Smooth muscle cell (in vitro differentiated cells): ENCODE results near the gene DELE1. TPM values are rescaled to one million over a fixed set of nuclear protein-coding genes. Genes with fewer than 3 reads are reported as not detected.

ENCODE experiments used
- DNase-seq: peaks from one replicate; lab custom pipeline; 2025; ENCODE audit not compliant: unreplicated experiment; lab: John Stamatoyannopoulos, UW
- H2AFZ ChIP-seq: fragments of 200-600 bp; sonication (generic); 2 replicates; pipeline ENCODE4 v1.6.0; 2016; ENCODE audit warnings: antibody characterized with exemption, low read depth, mild to moderate bottlenecking
- H3F3A ChIP-seq: fragments of 200-600 bp; sonication (generic); 2 replicates; pipeline ENCODE4 v1.6.0; 2017; ENCODE audit warnings: antibody characterized with exemption, low read depth
- H3K27ac ChIP-seq: fragments of 200-600 bp; sonication (generic); 2 replicates; pipeline ENCODE4 v1.5.1; 2016; ENCODE audit warnings: low read depth, mild to moderate bottlenecking
- H3K27me3 ChIP-seq: fragments of 200-600 bp; sonication (generic); 2 replicates; pipeline ENCODE4 v1.6.1; 2016; ENCODE audit warnings: low read depth, mild to moderate bottlenecking
- H3K36me3 ChIP-seq: fragments of 200-600 bp; sonication (generic); 2 replicates; pipeline ENCODE4 v1.5.1; 2016; ENCODE audit warnings: low read depth
- H3K4me1 ChIP-seq: fragments of 200-600 bp; sonication (generic); 2 replicates; pipeline ENCODE4 v1.5.1; 2016; ENCODE audit warnings: low read depth
- H3K4me2 ChIP-seq: fragments of 200-600 bp; sonication (generic); 2 replicates; pipeline ENCODE4 v1.6.0; 2016; ENCODE audit warnings: mild to moderate bottlenecking
- H3K4me3 ChIP-seq: fragments of 200-600 bp; sonication (generic); 2 replicates; pipeline ENCODE4 v1.5.1; 2016; ENCODE audit warnings: mild to moderate bottlenecking
- H3K79me2 ChIP-seq: fragments of 200-600 bp; sonication (generic); 2 replicates; pipeline ENCODE4 v1.6.0; 2016; ENCODE audit warnings: low read depth, mild to moderate bottlenecking
- H3K9ac ChIP-seq: fragments of 200-600 bp; sonication (generic); 2 replicates; pipeline ENCODE4 v1.6.0; 2016; ENCODE audit warnings: low read depth
- H3K9me3 ChIP-seq: fragments of 200-600 bp; sonication (generic); replicated peaks from 2 replicates; pipeline ENCODE4 v1.5.1; 2016; ENCODE audit warnings: low read depth
- H4K20me1 ChIP-seq: fragments of 200-600 bp; sonication (generic); 2 replicates; pipeline ENCODE4 v1.6.0; 2016; ENCODE audit warnings: low read depth
- WGBS: methylation state at CpG from one replicate; pipeline ENCODE4 v1.1.7; 2016; ENCODE audit warnings: low lambda C conversion rate; 5-methylcytosine and 5-hydroxymethylcytosine counted together
- polyA plus RNA-seq: library from polyadenylated mRNA; unstranded; fragments of >200 nt; fragmentation: Nextera tagmentation; extraction: Ambion mirVana; gene quantifications from 2 replicates; pipeline ENCODE4 v1.2.1, GENCODE V29; 2016
- total RNA-seq: library from RNA; depleted of rRNA; stranded (reverse); fragments of >200 nt; gene quantifications from 2 replicates; pipeline ENCODE4 v1.2.3, GENCODE V29; 2014
- TF ChIP-seq, protein P1 (sequence below): fragments of 200-600 bp; sonication (generic); IDR thresholded peaks from 2 replicates; pipeline ENCODE4 v1.5.1; 2017; ENCODE audit warnings: borderline replicate concordance, mild to moderate bottlenecking, antibody characterized with exemption; ENCODE audit not compliant: insufficient read depth, poor library complexity, severe bottlenecking

DELE1 gene
- total RNA-seq (32.0 and 35.8 TPM in 2 replicates), polyA plus RNA-seq (20.7 and 21.5 TPM in 2 replicates)

GRCh38 chr5:141923448-141924313 is at the start of gene DELE1:
Gene DELE1 (plus strand): TSS chr5:141923871. CDS start chr5:141923942, 71 bp downstream.
- no peaks in the 10 kb centered on the region for H3K27me3 ChIP-seq
- H3K9me3 ChIP-seq = no peaks in the 10 kb centered on the region
- H3F3A ChIP-seq = peaks cover 4% of the 10 kb centered on the region
- peaks cover 15% of the 10 kb centered on the region for H3K4me1 ChIP-seq
- DNase-seq = peak; percentile 92
- H3K36me3 ChIP-seq = no peaks in the 10 kb centered on the region
- peaks cover 13% of the 10 kb centered on the region for H3K79me2 ChIP-seq
- peak within 1 kb of the TSS; percentile 99 for H3K4me2 ChIP-seq
- WGBS = under 1% methylated on average over 51 of the region's 53 CpGs
- peak within 1 kb of the TSS; percentile 97 for H3K9ac ChIP-seq
- H4K20me1 ChIP-seq = peaks cover 6% of the 10 kb centered on the region
- H3K4me3 ChIP-seq = peak within 1 kb of the TSS; percentile 91
- TF ChIP-seq, protein P1, sequence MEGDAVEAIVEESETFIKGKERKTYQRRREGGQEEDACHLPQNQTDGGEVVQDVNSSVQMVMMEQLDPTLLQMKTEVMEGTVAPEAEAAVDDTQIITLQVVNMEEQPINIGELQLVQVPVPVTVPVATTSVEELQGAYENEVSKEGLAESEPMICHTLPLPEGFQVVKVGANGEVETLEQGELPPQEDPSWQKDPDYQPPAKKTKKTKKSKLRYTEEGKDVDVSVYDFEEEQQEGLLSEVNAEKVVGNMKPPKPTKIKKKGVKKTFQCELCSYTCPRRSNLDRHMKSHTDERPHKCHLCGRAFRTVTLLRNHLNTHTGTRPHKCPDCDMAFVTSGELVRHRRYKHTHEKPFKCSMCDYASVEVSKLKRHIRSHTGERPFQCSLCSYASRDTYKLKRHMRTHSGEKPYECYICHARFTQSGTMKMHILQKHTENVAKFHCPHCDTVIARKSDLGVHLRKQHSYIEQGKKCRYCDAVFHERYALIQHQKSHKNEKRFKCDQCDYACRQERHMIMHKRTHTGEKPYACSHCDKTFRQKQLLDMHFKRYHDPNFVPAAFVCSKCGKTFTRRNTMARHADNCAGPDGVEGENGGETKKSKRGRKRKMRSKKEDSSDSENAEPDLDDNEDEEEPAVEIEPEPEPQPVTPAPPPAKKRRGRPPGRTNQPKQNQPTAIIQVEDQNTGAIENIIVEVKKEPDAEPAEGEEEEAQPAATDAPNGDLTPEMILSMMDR = no peak
- H3K27ac ChIP-seq = peak within 1 kb of the TSS; percentile 99
- H2AFZ ChIP-seq = peak within 1 kb of the TSS; percentile 95

DNA sequence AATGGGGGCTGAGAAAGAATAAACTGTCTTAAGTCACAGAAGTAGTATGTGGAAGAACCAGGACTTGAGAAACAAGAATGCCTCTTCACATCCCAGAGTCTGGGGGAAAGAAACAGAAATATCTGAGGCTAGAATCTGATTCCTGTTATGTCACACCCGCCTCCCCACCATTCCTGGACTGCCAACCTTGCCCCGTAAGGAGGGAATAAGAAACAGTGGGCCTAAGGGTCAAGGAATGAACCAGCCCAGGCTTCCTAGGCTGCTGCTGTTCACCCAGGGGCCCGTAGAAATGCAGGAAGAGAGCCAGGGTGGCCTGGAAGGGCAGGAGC is 49.8 kb upstream of the DELE1 start:
- 83% methylated on average over 3 of the region's 3 CpGs for WGBS
- Histone ChIP-seq H3K4me1 (peaks cover 40% of the 10 kb centered on the region), H3F3A (no peaks in the 10 kb centered on the region), H3K79me2 (no peaks in the 10 kb centered on the region), H3K27ac (no peak overlapping the region), H3K9me3 (no peaks in the 10 kb centered on the region), H4K20me1 (no peaks in the 10 kb centered on the region), H3K27me3 (peaks cover 56% of the 10 kb centered on the region), H3K4me2 (no peak overlapping the region), H3K9ac (no peak overlapping the region), H3K4me3 (no peak overlapping the region), H3K36me3 (no peaks in the 10 kb centered on the region), H2AFZ (no peak overlapping the region)
- DNase-seq = no peak
- TF ChIP-seq, protein P1 = no peak

DNA sequence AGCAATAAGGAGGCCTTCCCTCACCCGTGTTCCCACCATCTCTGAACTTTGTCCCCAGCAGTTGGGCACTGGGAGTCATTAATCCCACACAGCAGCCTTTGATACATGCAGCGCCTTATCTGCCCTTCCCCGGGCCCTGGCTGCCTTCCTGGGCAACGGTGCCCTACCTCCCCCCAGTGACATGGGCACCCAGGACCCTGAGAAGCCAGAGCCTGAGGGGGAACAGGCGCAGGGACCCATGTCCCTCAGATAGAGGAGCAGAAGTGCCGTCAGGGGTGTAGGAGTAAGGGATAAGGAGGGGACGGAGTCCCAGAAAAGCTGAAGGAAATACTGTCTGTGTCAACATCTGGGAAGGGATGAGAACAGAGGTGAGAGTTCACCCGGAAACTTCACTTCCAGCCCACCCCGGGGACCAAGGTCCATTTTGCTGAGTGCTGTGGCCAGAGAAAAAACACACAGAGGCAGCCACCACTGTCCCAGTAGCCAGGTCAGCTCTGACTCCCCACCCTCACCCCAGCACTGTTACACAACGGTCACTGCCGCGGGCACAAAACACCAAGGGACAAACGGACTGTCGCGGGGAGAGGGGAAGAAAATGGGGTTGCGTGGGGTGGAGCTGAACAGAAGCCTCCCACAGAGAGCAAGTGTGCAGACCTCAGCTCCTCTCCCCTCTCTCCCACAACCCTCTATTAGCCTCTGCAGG is 49.3 kb upstream of the DELE1 start:
- Histone ChIP-seq H3K4me3 (no peak overlapping the region), H3K36me3 (no peaks in the 10 kb centered on the region), H3K27ac (no peak overlapping the region), H3K27me3 (peaks cover 56% of the 10 kb centered on the region), H3K4me2 (no peak overlapping the region), H3K4me1 (peaks cover 42% of the 10 kb centered on the region), H2AFZ (no peak overlapping the region), H4K20me1 (no peaks in the 10 kb centered on the region), H3F3A (no peaks in the 10 kb centered on the region), H3K9ac (no peak overlapping the region), H3K79me2 (no peaks in the 10 kb centered on the region), H3K9me3 (no peaks in the 10 kb centered on the region)
- TF ChIP-seq, protein P1 = no peak
- 67% methylated on average over 16 of the region's 16 CpGs for WGBS
- no peak for DNase-seq
